HEK293 (cell line): Measurements from ENCODE around the gene JCHAIN.
A peak's percentile ranks its signal among the peaks of the same experiment; 100 is the strongest.

Source experiments
- EGR2 ChIP-seq: fragments of 450-650 bp; formaldehyde crosslinking; IDR thresholded peaks from 2 replicates; pipeline ENCODE4 v1.5.1; 2016; ENCODE audit warnings: low read depth, missing biosample characterization, missing genetic modification characterization
- KLF1 ChIP-seq: fragments of 450-650 bp; formaldehyde crosslinking; IDR thresholded peaks from 2 replicates; pipeline ENCODE4 v1.5.1; 2016; ENCODE audit warnings: missing biosample characterization, missing genetic modification characterization
- KLF16 ChIP-seq: fragments of 450-650 bp; formaldehyde crosslinking; IDR thresholded peaks from 2 replicates; pipeline ENCODE4 v1.5.1; 2017; ENCODE audit warnings: missing biosample characterization, missing genetic modification characterization
- MZF1 ChIP-seq: fragments of 450-650 bp; formaldehyde crosslinking; IDR thresholded peaks from 2 replicates; pipeline ENCODE4 v1.5.1; 2017; ENCODE audit warnings: missing biosample characterization, missing genetic modification characterization, borderline replicate concordance
- SALL2 ChIP-seq: fragments of 450-650 bp; formaldehyde crosslinking; IDR thresholded peaks from 2 replicates; pipeline ENCODE4 v1.5.0; 2017; ENCODE audit warnings: missing biosample characterization, mild to moderate bottlenecking, missing genetic modification characterization, borderline replicate concordance
- SETDB1 ChIP-seq: IDR thresholded peaks from one replicate; pipeline ENCODE4 v1.6.1; 2017; ENCODE audit warnings: mild to moderate bottlenecking, low read length, moderate library complexity, mixed read lengths; ENCODE audit not compliant: insufficient read length
- YY1 ChIP-seq: fragments of 450-650 bp; formaldehyde crosslinking; IDR thresholded peaks from 2 replicates; pipeline ENCODE4 v1.5.1; 2018; ENCODE audit warnings: missing biosample characterization, missing genetic modification characterization
- ZBTB17 ChIP-seq: fragments of 450-650 bp; formaldehyde crosslinking; IDR thresholded peaks from 2 replicates; pipeline ENCODE4 v1.5.1; 2016; ENCODE audit warnings: missing biosample characterization, missing genetic modification characterization
- ZBTB48 ChIP-seq: fragments of 450-650 bp; formaldehyde crosslinking; IDR thresholded peaks from 2 replicates; pipeline ENCODE4 v1.5.1; 2016; ENCODE audit warnings: missing biosample characterization, missing genetic modification characterization
- ZFHX2 ChIP-seq: fragments of 450-650 bp; formaldehyde crosslinking; conservative IDR thresholded peaks from 2 replicates; pipeline ENCODE4 v1.5.1; 2016; ENCODE audit warnings: missing biosample characterization, missing genetic modification characterization
- ZNF112 ChIP-seq: fragments of 450-650 bp; formaldehyde crosslinking; IDR thresholded peaks from 2 replicates; pipeline ENCODE4 v1.5.0; 2017; ENCODE audit warnings: missing biosample characterization, missing genetic modification characterization
- ZNF132 ChIP-seq: fragments of 450-650 bp; formaldehyde crosslinking; IDR thresholded peaks from 2 replicates; pipeline ENCODE4 v1.5.1; 2017; ENCODE audit warnings: missing biosample characterization, missing genetic modification characterization, borderline replicate concordance
- ZNF2 ChIP-seq: fragments of 450-650 bp; formaldehyde crosslinking; IDR thresholded peaks from 2 replicates; pipeline ENCODE4 v1.5.1; 2016; ENCODE audit warnings: missing biosample characterization, missing genetic modification characterization
- ZNF248 ChIP-seq: fragments of 450-650 bp; formaldehyde crosslinking; IDR thresholded peaks from 2 replicates; pipeline ENCODE4 v1.5.1; 2017; ENCODE audit warnings: missing biosample characterization, missing genetic modification characterization
- ZNF37A ChIP-seq: fragments of 450-650 bp; IDR thresholded peaks from 2 replicates; pipeline ENCODE4 v1.5.1; 2018; ENCODE audit warnings: missing biosample characterization, missing genetic modification characterization
- ZNF416 ChIP-seq: fragments of 450-650 bp; formaldehyde crosslinking; IDR thresholded peaks from 2 replicates; pipeline ENCODE4 v1.5.1; 2016; ENCODE audit warnings: missing biosample characterization, missing genetic modification characterization
- ZNF423 ChIP-seq: fragments of 450-650 bp; formaldehyde crosslinking; IDR thresholded peaks from 2 replicates; pipeline ENCODE4 v1.5.1; 2016; ENCODE audit warnings: missing biosample characterization, missing genetic modification characterization
- ZNF433 ChIP-seq: fragments of 450-650 bp; formaldehyde crosslinking; IDR thresholded peaks from 2 replicates; pipeline ENCODE4 v1.5.1; 2016; ENCODE audit warnings: missing biosample characterization, missing genetic modification characterization, low read depth
- ZNF501 ChIP-seq: fragments of 450-650 bp; formaldehyde crosslinking; IDR thresholded peaks from 2 replicates; pipeline ENCODE4 v1.5.1; 2016; ENCODE audit warnings: missing biosample characterization, missing genetic modification characterization
- ZNF548 ChIP-seq: fragments of 450-650 bp; formaldehyde crosslinking; IDR thresholded peaks from 2 replicates; pipeline ENCODE4 v1.5.1; 2016; ENCODE audit warnings: missing biosample characterization, missing genetic modification characterization
- ZNF558 ChIP-seq: fragments of 450-650 bp; formaldehyde crosslinking; IDR thresholded peaks from 2 replicates; pipeline ENCODE4 v1.5.1; 2016; ENCODE audit warnings: missing biosample characterization, missing genetic modification characterization
- ZNF560 ChIP-seq: fragments of 450-650 bp; formaldehyde crosslinking; IDR thresholded peaks from 2 replicates; pipeline ENCODE4 v1.5.1; 2017; ENCODE audit warnings: missing biosample characterization, missing genetic modification characterization, borderline replicate concordance
- ZNF571 ChIP-seq: fragments of 450-650 bp; formaldehyde crosslinking; IDR thresholded peaks from 2 replicates; pipeline ENCODE4 v1.5.0; 2017; ENCODE audit warnings: missing biosample characterization, missing genetic modification characterization
- ZNF580 ChIP-seq: fragments of 450-650 bp; formaldehyde crosslinking; IDR thresholded peaks from 2 replicates; pipeline ENCODE4 v1.5.1; 2016; ENCODE audit warnings: missing biosample characterization, missing genetic modification characterization
- ZNF596 ChIP-seq: fragments of 450-650 bp; IDR thresholded peaks from 2 replicates; pipeline ENCODE4 v1.5.0; 2018; ENCODE audit warnings: missing biosample characterization, mild to moderate bottlenecking, missing genetic modification characterization, moderate library complexity
- ZNF623 ChIP-seq: fragments of 450-650 bp; formaldehyde crosslinking; IDR thresholded peaks from 2 replicates; pipeline ENCODE4 v1.5.1; 2016; ENCODE audit warnings: missing biosample characterization, missing genetic modification characterization
- ZNF658 ChIP-seq: fragments of 450-650 bp; formaldehyde crosslinking; IDR thresholded peaks from 2 replicates; pipeline ENCODE4; 2016; ENCODE audit warnings: missing biosample characterization, missing genetic modification characterization
- ZNF707 ChIP-seq: fragments of 450-650 bp; formaldehyde crosslinking; IDR thresholded peaks from 2 replicates; pipeline ENCODE4 v1.5.1; 2016; ENCODE audit warnings: missing biosample characterization, missing genetic modification characterization
- ZNF785 ChIP-seq: fragments of 450-650 bp; formaldehyde crosslinking; IDR thresholded peaks from 2 replicates; pipeline ENCODE4 v1.5.1; 2016; ENCODE audit warnings: missing biosample characterization, missing genetic modification characterization
- TF ChIP-seq, protein P1 (sequence below): fragments of 450-650 bp; formaldehyde crosslinking; IDR thresholded peaks from 2 replicates; pipeline ENCODE4 v1.5.1; 2016; ENCODE audit warnings: missing biosample characterization, missing genetic modification characterization
- TF ChIP-seq, protein P2 (sequence below): fragments of 450-650 bp; formaldehyde crosslinking; IDR thresholded peaks from 2 replicates; pipeline ENCODE4 v1.5.1; 2016; ENCODE audit warnings: missing biosample characterization, missing genetic modification characterization
- TF ChIP-seq, protein P3 (sequence below): fragments of 450-650 bp; formaldehyde crosslinking; IDR thresholded peaks from 2 replicates; pipeline ENCODE4 v1.5.1; 2016; ENCODE audit warnings: missing biosample characterization, missing genetic modification characterization

Gene JCHAIN

DNA sequence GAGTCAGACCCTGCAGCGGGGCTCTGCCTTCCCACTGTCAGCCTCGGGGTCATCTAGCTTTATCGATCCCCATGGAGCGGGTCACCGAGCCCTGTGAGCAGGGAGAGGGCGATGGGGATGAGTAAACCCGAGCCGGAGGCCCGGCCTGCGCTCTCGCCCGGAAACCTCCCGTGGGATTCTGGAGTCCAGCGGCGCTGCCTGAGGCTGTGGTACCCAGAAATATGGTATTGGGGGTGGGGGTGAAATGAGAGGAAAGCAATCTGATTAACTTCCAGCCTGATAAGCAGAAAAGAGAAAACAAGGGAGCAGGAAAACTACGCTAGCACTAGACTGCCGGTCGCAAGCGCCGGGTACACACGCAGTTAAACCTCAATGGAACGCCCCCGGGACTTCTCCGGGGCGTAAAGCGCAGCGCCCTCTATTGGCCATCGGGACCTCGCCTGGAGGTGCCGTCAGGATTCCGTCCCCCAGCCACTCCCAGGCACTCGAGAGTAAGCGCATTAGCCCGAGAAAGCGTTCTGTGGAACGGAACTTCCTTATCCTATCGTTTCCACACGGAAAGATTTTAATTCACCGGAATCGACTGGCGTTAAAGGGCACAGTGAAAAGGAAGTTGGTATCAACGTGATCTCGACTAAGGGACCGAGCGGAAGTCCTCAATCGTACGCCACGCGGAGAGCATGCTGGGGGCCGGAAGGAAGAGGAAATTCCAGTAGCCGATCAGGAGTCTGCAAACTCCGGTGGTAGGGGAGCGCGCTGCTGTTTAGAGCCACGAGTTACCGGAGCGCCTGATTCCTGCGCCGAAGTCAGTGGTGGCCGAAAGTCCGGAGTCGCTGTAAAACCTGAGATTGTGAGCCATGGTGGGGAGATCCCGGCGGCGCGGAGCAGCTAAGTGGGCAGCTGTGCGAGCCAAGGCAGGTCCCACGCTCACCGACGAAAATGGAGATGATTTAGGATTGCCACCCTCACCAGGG lies 21.8 kb upstream of the JCHAIN start, which contains the start of gene UTP3 (continued):
- TF ChIP-seq ZNF423 (tag by site-specific recombination) (no peak), ZNF658 (tag by site-specific recombination) (no peak), ZNF132 (no peak), ZNF560 (no peak), ZFHX2 (tag by site-specific recombination) (peak; percentile 63), ZNF37A (no peak), ZNF707 (tag by site-specific recombination) (no peak), ZNF2 (tag by site-specific recombination) (peak; percentile 99), ZNF501 (tag by site-specific recombination) (peak; percentile 98), YY1 (tag by site-specific recombination) (peak; percentile 58; the same call in 1 of the 2 replicates), KLF16 (tag by site-specific recombination) (peak; percentile 90), ZNF580 (tag by site-specific recombination) (peak; percentile 92), ZNF623 (tag by site-specific recombination) (peak; percentile 37), ZNF416 (tag by site-specific recombination) (no peak), ZNF548 (no peak), KLF1 (tag by site-specific recombination) (peak; percentile 38; the same call in 1 of the 2 replicates), ZNF112 (tag by site-specific recombination) (no peak), ZNF433 (tag by site-specific recombination) (no peak), ZBTB48 (tag by site-specific recombination) (peak; percentile 96), ZNF596 (no peak), MZF1 (no peak), SALL2 (no peak), ZNF248 (tag by site-specific recombination) (no peak), ZBTB17 (tag by site-specific recombination) (peak; percentile 83), EGR2 (tag by site-specific recombination) (peak; percentile 41; the same call in 1 of the 2 replicates), ZNF558 (tag by site-specific recombination) (peak; percentile 86; the same call in 1 of the 2 replicates), SETDB1 (peak; percentile 50), ZNF785 (tag by site-specific recombination) (peak; percentile 72; the same call in 1 of the 2 replicates), ZNF571 (no peak)
- TF ChIP-seq, protein P1, sequence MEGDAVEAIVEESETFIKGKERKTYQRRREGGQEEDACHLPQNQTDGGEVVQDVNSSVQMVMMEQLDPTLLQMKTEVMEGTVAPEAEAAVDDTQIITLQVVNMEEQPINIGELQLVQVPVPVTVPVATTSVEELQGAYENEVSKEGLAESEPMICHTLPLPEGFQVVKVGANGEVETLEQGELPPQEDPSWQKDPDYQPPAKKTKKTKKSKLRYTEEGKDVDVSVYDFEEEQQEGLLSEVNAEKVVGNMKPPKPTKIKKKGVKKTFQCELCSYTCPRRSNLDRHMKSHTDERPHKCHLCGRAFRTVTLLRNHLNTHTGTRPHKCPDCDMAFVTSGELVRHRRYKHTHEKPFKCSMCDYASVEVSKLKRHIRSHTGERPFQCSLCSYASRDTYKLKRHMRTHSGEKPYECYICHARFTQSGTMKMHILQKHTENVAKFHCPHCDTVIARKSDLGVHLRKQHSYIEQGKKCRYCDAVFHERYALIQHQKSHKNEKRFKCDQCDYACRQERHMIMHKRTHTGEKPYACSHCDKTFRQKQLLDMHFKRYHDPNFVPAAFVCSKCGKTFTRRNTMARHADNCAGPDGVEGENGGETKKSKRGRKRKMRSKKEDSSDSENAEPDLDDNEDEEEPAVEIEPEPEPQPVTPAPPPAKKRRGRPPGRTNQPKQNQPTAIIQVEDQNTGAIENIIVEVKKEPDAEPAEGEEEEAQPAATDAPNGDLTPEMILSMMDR: peak; percentile 96
- TF ChIP-seq, protein P2, sequence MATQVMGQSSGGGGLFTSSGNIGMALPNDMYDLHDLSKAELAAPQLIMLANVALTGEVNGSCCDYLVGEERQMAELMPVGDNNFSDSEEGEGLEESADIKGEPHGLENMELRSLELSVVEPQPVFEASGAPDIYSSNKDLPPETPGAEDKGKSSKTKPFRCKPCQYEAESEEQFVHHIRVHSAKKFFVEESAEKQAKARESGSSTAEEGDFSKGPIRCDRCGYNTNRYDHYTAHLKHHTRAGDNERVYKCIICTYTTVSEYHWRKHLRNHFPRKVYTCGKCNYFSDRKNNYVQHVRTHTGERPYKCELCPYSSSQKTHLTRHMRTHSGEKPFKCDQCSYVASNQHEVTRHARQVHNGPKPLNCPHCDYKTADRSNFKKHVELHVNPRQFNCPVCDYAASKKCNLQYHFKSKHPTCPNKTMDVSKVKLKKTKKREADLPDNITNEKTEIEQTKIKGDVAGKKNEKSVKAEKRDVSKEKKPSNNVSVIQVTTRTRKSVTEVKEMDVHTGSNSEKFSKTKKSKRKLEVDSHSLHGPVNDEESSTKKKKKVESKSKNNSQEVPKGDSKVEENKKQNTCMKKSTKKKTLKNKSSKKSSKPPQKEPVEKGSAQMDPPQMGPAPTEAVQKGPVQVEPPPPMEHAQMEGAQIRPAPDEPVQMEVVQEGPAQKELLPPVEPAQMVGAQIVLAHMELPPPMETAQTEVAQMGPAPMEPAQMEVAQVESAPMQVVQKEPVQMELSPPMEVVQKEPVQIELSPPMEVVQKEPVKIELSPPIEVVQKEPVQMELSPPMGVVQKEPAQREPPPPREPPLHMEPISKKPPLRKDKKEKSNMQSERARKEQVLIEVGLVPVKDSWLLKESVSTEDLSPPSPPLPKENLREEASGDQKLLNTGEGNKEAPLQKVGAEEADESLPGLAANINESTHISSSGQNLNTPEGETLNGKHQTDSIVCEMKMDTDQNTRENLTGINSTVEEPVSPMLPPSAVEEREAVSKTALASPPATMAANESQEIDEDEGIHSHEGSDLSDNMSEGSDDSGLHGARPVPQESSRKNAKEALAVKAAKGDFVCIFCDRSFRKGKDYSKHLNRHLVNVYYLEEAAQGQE: peak; percentile 64; the same call in 1 of the 2 replicates
- TF ChIP-seq, protein P3, sequence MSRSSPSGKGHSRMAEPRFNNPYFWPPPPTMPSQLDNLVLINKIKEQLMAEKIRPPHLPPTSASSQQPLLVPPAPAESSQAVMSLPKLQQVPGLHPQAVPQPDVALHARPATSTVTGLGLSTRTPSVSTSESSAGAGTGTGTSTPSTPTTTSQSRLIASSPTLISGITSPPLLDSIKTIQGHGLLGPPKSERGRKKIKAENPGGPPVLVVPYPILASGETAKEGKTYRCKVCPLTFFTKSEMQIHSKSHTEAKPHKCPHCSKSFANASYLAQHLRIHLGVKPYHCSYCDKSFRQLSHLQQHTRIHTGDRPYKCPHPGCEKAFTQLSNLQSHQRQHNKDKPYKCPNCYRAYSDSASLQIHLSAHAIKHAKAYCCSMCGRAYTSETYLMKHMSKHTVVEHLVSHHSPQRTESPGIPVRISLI (tag by site-specific recombination): no peak
